ENCODE results near the gene STATH. TPM values are rescaled to one million over a fixed set of nuclear protein-coding genes. Genes with fewer than 3 reads are reported as not detected.
"Not testable (repeated sequence)": the region's sequence is repeated elsewhere in the genome, so short reads cannot be mapped to it uniquely, and the experiment has no call there.

Gene STATH
- total and polyA plus RNA-seq, 9 donors = not detected

DNA sequence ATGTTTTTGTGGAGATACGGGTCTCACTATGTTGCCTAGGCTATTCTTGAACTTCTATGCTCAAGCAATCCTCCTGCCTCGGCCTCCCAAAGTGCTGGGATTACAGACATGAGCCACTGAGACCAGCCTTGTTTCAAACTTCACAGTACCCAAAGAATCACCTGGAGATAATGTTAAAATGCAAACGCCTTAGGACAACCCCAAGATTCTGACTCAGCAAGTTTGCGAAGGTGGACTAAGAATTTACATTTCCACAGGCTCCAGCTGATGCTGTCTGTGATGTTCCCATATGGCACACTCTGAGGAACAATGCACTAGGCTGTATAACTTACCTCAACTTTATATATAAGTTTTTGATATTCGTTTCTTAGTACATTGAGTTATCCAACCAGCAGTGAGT is 984 bp upstream of the STATH start:
- Histone ChIP-seq H3K4me1 (ENCODE audit: control insufficient read depth, insufficient read depth, low read length) (no peaks in the 10 kb centered on the region), H3K4me3 (ENCODE audit: low read length) (no peak overlapping the region), H3K27ac (ENCODE audit: low read length) (no peak overlapping the region), H3K9me3 (replicated peaks; ENCODE audit: control insufficient read depth, low read depth, low read length) (no peaks in the 10 kb centered on the region), H3K27me3 (ENCODE audit: control insufficient read depth, insufficient read depth, low read length) (no peaks in the 10 kb centered on the region), H3K36me3 (ENCODE audit: control insufficient read depth, insufficient read depth, low read length) (no peaks in the 10 kb centered on the region)
- no peak for DNase-seq
- 78% methylated on average over 1 of the region's 5 CpGs for WGBS (ENCODE audit: insufficient coverage)

DNA sequence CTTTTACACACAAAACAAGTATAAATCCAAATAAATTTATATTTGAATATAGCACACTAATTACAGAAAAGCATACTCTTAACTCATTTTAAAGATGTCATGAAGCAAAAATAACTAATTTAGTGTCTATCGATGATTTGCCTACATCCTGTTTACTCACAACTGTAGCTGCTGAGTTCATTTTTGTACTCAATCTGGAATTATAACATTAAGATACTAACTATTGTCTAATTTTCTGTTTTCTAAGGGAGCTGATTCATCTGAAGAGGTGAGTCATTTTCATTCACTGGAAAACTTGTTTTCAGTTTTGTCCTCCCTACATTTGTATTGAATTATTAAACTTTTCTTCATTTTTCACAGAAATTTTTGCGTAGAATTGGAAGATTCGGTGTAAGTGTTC is 3.7 kb downstream of the STATH start:
- Histone ChIP-seq H3K4me1 (ENCODE audit: control insufficient read depth, insufficient read depth, low read length) (no peaks in the 10 kb centered on the region), H3K27ac (ENCODE audit: low read length) (no peak overlapping the region), H3K9me3 (replicated peaks; ENCODE audit: control insufficient read depth, low read depth, low read length) (no peaks in the 10 kb centered on the region), H3K4me3 (ENCODE audit: low read length) (no peak overlapping the region), H3K27me3 (ENCODE audit: control insufficient read depth, insufficient read depth, low read length) (no peaks in the 10 kb centered on the region), H3K36me3 (ENCODE audit: control insufficient read depth, insufficient read depth, low read length) (no peaks in the 10 kb centered on the region)
- WGBS (ENCODE audit: insufficient coverage) = no CpG with 5 or more reads among the region's 3 CpGs
- DNase-seq = no peak

DNA sequence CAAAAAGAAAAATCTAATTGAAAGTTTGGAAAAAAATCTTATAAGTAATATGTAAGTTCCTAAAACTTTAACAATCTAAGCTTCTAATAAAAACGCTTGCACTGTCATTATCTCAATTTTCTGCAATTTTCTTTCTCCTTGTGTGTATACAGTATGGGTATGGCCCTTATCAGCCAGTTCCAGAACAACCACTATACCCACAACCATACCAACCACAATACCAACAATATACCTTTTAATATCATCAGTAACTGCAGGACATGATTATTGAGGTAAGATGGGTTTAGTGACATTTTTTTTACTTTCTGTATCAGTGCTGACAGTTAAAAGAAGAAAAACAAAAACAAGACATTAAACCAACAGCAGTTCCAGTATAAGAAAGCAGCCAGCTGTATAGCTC is 4.9 kb downstream of the STATH start:
- WGBS (ENCODE audit: insufficient coverage) = no CpG with 5 or more reads among the region's 1 CpG
- Histone ChIP-seq H3K9me3 (replicated peaks; ENCODE audit: control insufficient read depth, low read depth, low read length) (no peaks in the 10 kb centered on the region), H3K27me3 (ENCODE audit: control insufficient read depth, insufficient read depth, low read length) (no peaks in the 10 kb centered on the region), H3K4me1 (ENCODE audit: control insufficient read depth, insufficient read depth, low read length) (no peaks in the 10 kb centered on the region), H3K27ac (ENCODE audit: low read length) (no peak overlapping the region), H3K36me3 (ENCODE audit: control insufficient read depth, insufficient read depth, low read length) (no peaks in the 10 kb centered on the region), H3K4me3 (ENCODE audit: low read length) (no peak overlapping the region)
- DNase-seq = no peak

DNA sequence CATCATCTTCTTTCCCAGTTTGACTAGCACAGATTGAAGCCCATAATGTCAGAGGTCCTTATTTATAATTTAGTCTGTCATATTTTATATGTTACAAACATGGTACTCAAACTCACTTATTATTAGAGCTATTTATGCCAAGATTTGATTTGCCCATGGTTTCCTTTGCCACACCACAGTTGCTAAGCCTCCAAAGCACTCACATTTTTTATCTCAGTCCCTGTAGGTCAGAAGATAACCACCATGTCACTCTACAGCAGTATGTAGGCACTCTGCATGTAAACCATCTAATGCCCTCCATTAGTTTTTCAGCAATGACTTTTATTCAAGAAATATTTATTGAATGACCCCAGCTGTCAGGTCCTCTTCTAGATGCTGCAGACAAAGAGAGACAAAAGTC is 6.7 kb downstream of the STATH start:
- no peak overlapping the region for H3K27ac ChIP-seq (ENCODE audit: low read length)
- H3K27me3 ChIP-seq (ENCODE audit: control insufficient read depth, insufficient read depth, low read length) = no peaks in the 10 kb centered on the region
- H3K4me1 ChIP-seq (ENCODE audit: control insufficient read depth, insufficient read depth, low read length) = no peaks in the 10 kb centered on the region
- no peak for DNase-seq
- no peak overlapping the region for H3K4me3 ChIP-seq (ENCODE audit: low read length)
- no peaks in the 10 kb centered on the region for H3K9me3 ChIP-seq (replicated peaks; ENCODE audit: control insufficient read depth, low read depth, low read length)
- H3K36me3 ChIP-seq (ENCODE audit: control insufficient read depth, insufficient read depth, low read length) = no peaks in the 10 kb centered on the region

DNA sequence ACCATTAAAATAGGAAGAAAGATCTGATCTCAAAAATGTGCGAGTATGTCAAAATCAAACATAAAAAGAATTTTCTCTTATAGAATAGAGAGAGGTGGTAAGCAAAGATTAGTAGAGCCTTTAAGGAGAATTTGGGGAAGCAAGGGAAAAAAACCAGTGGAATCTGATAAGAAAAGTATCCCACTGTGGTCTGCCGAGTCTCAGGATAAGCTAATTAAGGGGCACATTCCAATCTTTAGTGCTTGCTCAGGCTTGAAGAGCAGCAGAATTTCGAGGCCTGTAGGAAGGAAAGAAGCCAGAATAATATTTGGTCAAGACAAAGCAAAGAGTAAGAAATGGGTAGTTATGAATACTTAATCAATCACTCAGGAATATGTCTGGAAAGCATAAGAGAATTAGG is 13.0 kb downstream of the STATH start:
- H3K4me1 ChIP-seq (ENCODE audit: control insufficient read depth, insufficient read depth, low read length) = no peaks in the 10 kb centered on the region
- no peak for DNase-seq
- no peaks in the 10 kb centered on the region for H3K27me3 ChIP-seq (ENCODE audit: control insufficient read depth, insufficient read depth, low read length)
- H3K4me3 ChIP-seq (ENCODE audit: low read length) = no peak overlapping the region
- H3K36me3 ChIP-seq (ENCODE audit: control insufficient read depth, insufficient read depth, low read length) = no peaks in the 10 kb centered on the region
- H3K9me3 ChIP-seq (replicated peaks; ENCODE audit: control insufficient read depth, low read depth, low read length) = no peaks in the 10 kb centered on the region
- 36% methylated on average over 1 of the region's 3 CpGs for WGBS (ENCODE audit: insufficient coverage)
- H3K27ac ChIP-seq (ENCODE audit: low read length) = no peak overlapping the region

DNA sequence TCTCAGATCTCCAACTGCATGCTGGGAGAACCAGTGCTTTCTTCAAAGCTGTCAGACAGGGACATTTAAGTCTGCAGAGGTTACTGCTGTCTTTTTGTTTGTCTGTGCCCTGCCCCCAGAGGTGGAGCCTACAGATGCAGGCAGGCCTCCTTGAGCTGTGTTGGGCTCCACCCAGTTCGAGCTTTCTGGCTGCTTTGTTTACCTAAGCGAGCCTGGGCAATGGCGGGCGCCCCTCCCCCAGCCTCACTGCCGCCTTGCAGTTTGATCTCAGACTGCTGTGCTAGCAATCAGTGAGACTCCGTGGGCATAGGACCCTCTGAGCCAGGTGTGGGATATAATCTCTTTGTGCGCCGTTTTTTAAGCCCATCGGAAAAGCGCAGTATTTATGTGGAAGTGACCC is 23.2 kb downstream of the STATH start:
- H3K9me3 ChIP-seq (replicated peaks; ENCODE audit: control insufficient read depth, low read depth, low read length); H3K27me3 ChIP-seq (ENCODE audit: control insufficient read depth, insufficient read depth, low read length): not testable (repeated sequence)
- no CpG with 5 or more reads among the region's 10 CpGs for WGBS (ENCODE audit: insufficient coverage)

DNA sequence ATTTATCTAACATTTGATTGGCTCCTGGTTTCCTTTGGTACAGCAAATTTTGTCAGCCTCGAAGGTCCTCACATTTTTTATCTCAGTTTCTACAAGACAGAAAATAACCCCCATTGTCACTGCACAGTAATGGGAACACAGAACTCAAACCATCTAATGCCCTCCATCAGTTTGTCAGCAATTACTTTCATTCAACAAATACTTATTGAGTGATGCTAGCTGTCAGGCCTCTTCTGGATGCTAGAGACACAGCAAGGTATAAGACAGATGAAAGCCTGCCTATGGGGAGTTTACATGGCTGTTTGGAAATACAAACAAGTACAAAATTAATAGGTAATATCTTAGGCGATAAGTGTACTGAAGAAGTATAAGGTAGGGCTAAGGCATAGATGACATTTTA is 27.5 kb downstream of the STATH start:
- WGBS (ENCODE audit: insufficient coverage) = 73% methylated on average over 1 of the region's 2 CpGs
- Histone ChIP-seq H3K9me3 (replicated peaks; ENCODE audit: control insufficient read depth, low read depth, low read length) (no peaks in the 10 kb centered on the region), H3K27me3 (ENCODE audit: control insufficient read depth, insufficient read depth, low read length) (no peaks in the 10 kb centered on the region), H3K4me3 (ENCODE audit: low read length) (no peak overlapping the region), H3K36me3 (ENCODE audit: control insufficient read depth, insufficient read depth, low read length) (no peaks in the 10 kb centered on the region), H3K27ac (ENCODE audit: low read length) (no peak overlapping the region), H3K4me1 (ENCODE audit: control insufficient read depth, insufficient read depth, low read length) (no peaks in the 10 kb centered on the region)
- DNase-seq = no peak

More for the DNA sequence above, 23.2 kb downstream of the STATH start:
- not testable (repeated sequence) for DNase-seq; H3K27ac ChIP-seq (ENCODE audit: low read length); H3K4me1 ChIP-seq (ENCODE audit: control insufficient read depth, insufficient read depth, low read length); H3K36me3 ChIP-seq (ENCODE audit: control insufficient read depth, insufficient read depth, low read length); H3K4me3 ChIP-seq (ENCODE audit: low read length)

DNA sequence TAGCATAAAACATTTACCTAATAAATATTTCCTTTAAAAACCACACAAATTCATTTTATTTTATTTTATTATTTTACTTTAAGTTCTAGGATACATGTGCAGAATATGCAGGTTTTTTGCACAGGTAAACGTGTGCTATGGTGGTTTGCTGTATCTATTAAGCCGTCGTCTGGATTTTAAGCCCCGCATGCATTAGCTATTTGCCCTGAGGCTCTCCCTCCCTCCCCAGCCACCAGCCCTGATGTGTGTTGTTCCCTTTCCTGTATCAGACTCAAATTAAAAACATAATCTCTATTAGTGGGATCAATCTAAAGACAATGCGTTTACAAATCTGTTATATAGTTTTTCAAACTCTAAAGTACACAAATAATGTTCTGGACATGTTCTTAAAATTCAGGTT is 31.2 kb downstream of the STATH start:
- Histone ChIP-seq H3K36me3 (ENCODE audit: control insufficient read depth, insufficient read depth, low read length) (no peaks in the 10 kb centered on the region), H3K4me3 (ENCODE audit: low read length) (no peak overlapping the region), H3K9me3 (replicated peaks; ENCODE audit: control insufficient read depth, low read depth, low read length) (no peaks in the 10 kb centered on the region), H3K27ac (ENCODE audit: low read length) (no peak overlapping the region), H3K4me1 (ENCODE audit: control insufficient read depth, insufficient read depth, low read length) (no peaks in the 10 kb centered on the region), H3K27me3 (ENCODE audit: control insufficient read depth, insufficient read depth, low read length) (no peaks in the 10 kb centered on the region)
- no CpG with 5 or more reads among the region's 5 CpGs for WGBS (ENCODE audit: insufficient coverage)
- DNase-seq = no peak

DNA sequence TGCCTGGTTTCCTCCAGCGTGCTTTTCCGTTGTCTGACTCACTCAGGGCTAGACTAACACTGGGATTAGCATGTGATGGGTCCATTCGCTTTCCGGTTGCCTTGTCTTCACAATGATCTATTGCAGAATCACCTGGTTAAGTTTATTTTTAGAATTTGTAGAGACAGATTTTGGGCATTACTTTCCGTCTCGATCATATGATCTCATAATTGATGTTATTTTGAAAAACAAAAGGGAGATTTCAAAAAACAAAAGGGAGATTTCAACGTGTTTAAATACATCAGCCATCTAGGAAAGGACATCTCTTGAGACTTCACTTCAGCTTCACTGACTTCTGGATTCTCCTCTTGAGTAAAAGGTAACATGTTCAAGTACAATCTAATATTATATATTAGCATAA is 32.4 kb downstream of the STATH start, which contains the start of gene HTN3:
Gene HTN3 (plus strand): TSS at position 301 of the 400 bp plus-strand sequence. CDS start 2,282 bp downstream, outside the sequence.
- H3K36me3 ChIP-seq (ENCODE audit: control insufficient read depth, insufficient read depth, low read length); H3K4me3 ChIP-seq (ENCODE audit: low read length); H3K27ac ChIP-seq (ENCODE audit: low read length): not testable (repeated sequence)

DNA sequence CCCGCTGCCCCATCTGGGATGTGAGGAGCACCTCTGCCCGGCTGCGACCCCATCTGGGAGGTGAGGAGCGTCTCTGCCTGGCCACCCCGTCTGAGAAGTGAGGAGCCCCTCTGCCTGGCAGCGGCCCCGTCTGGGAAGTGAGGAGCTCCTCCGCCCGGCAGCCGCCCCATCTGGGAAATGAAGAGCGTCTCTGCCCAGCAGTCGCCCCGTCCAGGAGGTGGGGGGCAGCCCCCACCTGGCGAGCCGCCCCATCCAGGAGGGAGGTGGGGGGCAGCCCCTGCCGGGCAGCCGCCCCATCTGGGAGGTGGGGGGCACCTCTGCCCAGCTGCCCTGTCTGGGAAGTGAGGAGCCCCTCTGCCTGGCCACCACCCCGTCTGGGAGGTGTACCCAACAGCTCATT is 41.8 kb downstream of the STATH start:
- WGBS (ENCODE audit: insufficient coverage) = 90% methylated on average over 18 of the region's 18 CpGs
- DNase-seq; H3K27ac ChIP-seq (ENCODE audit: low read length); H3K4me1 ChIP-seq (ENCODE audit: control insufficient read depth, insufficient read depth, low read length); H3K36me3 ChIP-seq (ENCODE audit: control insufficient read depth, insufficient read depth, low read length); H3K4me3 ChIP-seq (ENCODE audit: low read length); H3K27me3 ChIP-seq (ENCODE audit: control insufficient read depth, insufficient read depth, low read length): not testable (repeated sequence)
- peaks cover 11% of the 10 kb centered on the region for H3K9me3 ChIP-seq (replicated peaks; ENCODE audit: control insufficient read depth, low read depth, low read length)

More for the DNA sequence above, 32.4 kb downstream of the STATH start, which contains the start of gene HTN3:
- H3K9me3 ChIP-seq (replicated peaks; ENCODE audit: control insufficient read depth, low read depth, low read length); DNase-seq; H3K4me1 ChIP-seq (ENCODE audit: control insufficient read depth, insufficient read depth, low read length); H3K27me3 ChIP-seq (ENCODE audit: control insufficient read depth, insufficient read depth, low read length): not testable (repeated sequence)
- WGBS (ENCODE audit: insufficient coverage) = no CpG with 5 or more reads among the region's 7 CpGs

DNA sequence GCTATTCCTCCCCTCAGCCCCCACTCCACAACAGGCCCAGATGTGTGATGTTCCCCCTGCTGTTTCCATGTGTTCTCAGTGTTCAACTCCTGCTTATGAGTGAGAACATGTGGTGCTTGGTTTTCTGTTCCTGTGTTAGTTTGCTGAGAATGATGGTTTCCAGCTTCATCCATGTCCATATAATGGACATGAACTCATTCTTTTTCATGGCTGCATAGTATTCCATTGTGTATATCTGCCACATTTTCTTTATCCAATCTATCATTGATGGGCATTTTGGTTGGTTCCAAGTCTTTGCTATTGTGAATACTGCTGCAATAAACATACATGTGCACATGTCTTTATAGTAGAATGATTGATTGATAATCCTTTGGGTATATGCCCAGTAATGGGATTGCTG is 44.2 kb downstream of the STATH start:
- H3K27me3 ChIP-seq (ENCODE audit: control insufficient read depth, insufficient read depth, low read length); H3K4me1 ChIP-seq (ENCODE audit: control insufficient read depth, insufficient read depth, low read length); H3K36me3 ChIP-seq (ENCODE audit: control insufficient read depth, insufficient read depth, low read length); H3K27ac ChIP-seq (ENCODE audit: low read length); DNase-seq; H3K4me3 ChIP-seq (ENCODE audit: low read length): not testable (repeated sequence)
- peaks cover 11% of the 10 kb centered on the region for H3K9me3 ChIP-seq (replicated peaks; ENCODE audit: control insufficient read depth, low read depth, low read length)

Data from muscle of leg (tissue), 11 donors.